SHP77 treated with DMSO at 0.1 percent for 48 hours (cell line): ENCODE results near the gene EVC.
"Not testable (repeated sequence)": the region's sequence is repeated elsewhere in the genome, so short reads cannot be mapped to it uniquely, and the experiment has no call there.

Experiments used
- DNase-seq: peaks from one replicate; lab custom pipeline; 2025; lab: John Stamatoyannopoulos, UW

Gene EVC

GRCh38 chr4:5843573-5844530 lies 132.9 kb downstream of the EVC start:
- DNase-seq, result no peak

GRCh38 chr4:5845035-5845905 lies 134.3 kb downstream of the EVC start:
- no peak for DNase-seq

DNA sequence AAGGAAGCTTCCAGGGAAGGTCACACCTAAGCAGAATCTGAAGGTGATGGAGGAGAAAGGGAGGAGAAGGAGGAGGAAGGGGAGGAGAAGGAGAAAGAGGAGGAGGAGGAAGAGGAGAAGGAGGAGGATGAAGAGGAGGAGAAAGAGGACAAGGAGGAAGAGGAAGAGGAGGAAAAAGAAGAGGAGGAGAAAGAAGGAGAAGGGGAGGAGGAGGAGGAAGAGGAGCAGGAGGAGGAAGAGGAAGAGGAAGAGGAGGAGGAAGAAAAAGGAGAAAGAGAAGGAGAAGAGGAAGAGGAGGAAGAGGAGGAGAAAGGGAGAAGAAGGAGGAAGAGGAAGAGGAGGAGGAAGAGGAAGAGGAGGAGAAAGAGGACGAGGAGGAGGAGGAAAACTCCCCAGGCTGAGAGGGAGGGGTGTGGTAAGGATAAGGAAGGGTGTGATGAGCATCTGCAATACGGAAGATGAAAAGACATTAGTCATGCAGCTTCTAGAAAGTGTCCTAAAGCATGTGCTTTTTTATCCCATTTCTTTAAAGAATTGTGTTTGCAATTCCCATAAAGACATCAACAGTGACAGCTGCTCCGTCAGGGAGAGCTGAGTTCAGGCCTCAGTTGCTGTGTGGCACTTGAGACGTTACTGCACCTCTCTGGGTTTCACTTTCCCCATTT lies 140.8 kb downstream of the EVC start:
- no peak for DNase-seq

DNA sequence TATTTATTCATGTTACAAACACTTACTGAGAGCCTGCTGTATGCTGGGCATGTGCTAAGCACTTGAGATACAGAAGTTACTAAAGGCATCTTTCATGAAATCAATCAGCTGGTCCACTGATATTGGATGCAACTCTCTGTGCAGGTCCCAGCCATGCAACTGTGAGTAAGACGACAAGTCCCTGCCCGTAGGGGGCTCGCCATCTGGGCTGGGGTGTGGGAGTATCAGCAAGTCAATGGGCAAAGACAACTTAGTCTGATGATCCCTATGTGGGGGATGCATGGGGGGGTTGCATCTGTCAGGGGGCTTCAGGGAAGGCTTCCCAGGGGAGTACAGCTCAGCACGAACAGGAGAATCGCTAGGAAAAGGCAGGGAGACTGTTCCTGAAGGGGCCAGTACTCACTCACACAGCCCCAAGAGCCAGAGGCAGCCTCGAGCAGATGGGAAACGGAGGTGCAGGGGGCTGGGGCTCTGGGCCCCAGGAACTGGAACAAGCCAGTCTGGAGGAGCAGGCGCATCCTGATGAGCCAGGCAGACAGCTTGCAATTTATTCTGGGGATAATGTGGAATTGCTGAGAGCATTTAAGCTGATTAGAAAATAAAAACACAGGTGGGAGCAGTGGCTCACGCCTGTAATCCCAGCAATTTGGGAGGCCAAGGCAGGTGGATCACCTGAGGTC lies 141.7 kb downstream of the EVC start:
- DNase-seq, result no peak

GRCh38 chr4:5854929-5855328 lies 143.9 kb downstream of the EVC start:
- no peak for DNase-seq

GRCh38 chr4:5856362-5856761 lies 145.4 kb downstream of the EVC start:
- DNase-seq, result not testable (repeated sequence)

DNA sequence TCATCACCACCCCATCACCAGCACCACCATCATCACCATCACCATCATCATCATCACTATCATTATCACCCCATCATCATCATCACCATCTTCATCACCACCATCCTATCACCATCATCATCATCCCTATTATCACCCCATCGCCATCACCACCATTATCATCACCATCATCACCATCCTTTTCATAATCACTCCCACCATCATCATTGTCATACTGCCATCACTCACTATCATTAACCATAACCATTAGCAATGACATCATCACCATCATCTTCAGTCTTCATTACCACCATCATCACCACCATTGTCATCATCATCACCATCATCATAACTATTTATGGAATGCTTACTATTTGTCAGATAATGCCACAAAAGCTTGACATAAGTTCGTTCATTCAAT lies 146.2 kb downstream of the EVC start:
- no peak for DNase-seq

- DNase-seq, result no peak
These were observed 147.2 kb downstream of the EVC start for GRCh38 chr4:5858020-5858769.

- no peak for DNase-seq
These were observed 152.6 kb downstream of the EVC start for GRCh38 chr4:5863461-5864113.
